Keratinocyte (primary cell): ENCODE data around the gene SRSF5. TPM values are rescaled to one million over a fixed set of nuclear protein-coding genes. Genes with fewer than 3 reads are reported as not detected.
A peak's percentile ranks its signal among the peaks of the same experiment; 100 is the strongest.

Experiments used
- DNase-seq: peaks from one replicate; pipeline ENCODE4 v3.0.0-alpha.2; 2011; ENCODE audit warnings: low read depth, missing footprints, low spot score
- FAIRE-seq: peaks from 2 replicates; lab custom pipeline; 2011; peaks lifted over from hg19 to GRCh38; lab: Jason Lieb, UNC
- H2AFZ ChIP-seq: 2 replicates; pipeline ENCODE4 v1.6.0; 2012; ENCODE audit warnings: low read length, control low read depth, inconsistent platforms; ENCODE audit not compliant: control insufficient read depth
- H3K27ac ChIP-seq: 2 replicates; pipeline ENCODE4 v1.5.1; 2011; ENCODE audit warnings: low read length; ENCODE audit not compliant: control insufficient read depth, insufficient read depth
- H3K27me3 ChIP-seq: 3 replicates; pipeline ENCODE4 v1.6.0; 2011; ENCODE audit warnings: low read length; ENCODE audit not compliant: control insufficient read depth, insufficient read depth; ENCODE audit errors: extremely low read depth
- H3K36me3 ChIP-seq, 2 experiments: 2 replicates in 1 of 2; 3 replicates in 1 of 2; pipeline ENCODE4 v1.5.1; 2011; ENCODE audit warnings: low read length in 2 of 2, mild to moderate bottlenecking in 1 of 2; ENCODE audit not compliant: control insufficient read depth in 2 of 2, insufficient read depth in 2 of 2; ENCODE audit errors: extremely low read depth in 1 of 2
- H3K4me1 ChIP-seq: 3 replicates; pipeline ENCODE4 v1.5.1; 2011; ENCODE audit warnings: low read length; ENCODE audit not compliant: control insufficient read depth, insufficient read depth; ENCODE audit errors: extremely low read depth
- H3K4me2 ChIP-seq: 3 replicates; pipeline ENCODE4 v1.6.0; 2011; ENCODE audit warnings: low read depth, low read length; ENCODE audit not compliant: control insufficient read depth, insufficient read depth; ENCODE audit errors: extremely low read depth
- H3K4me3 ChIP-seq, 3 experiments: fragments of 200-600 bp in 1 of 3; sonication (generic) in 1 of 3; 2 replicates in 2 of 3; 3 replicates in 1 of 3; pipeline ENCODE4 v1.5.1; 2011 to 2016; ENCODE audit warnings: low read length in 3 of 3, mild to moderate bottlenecking in 3 of 3, control low read depth in 2 of 3, inconsistent platforms in 1 of 3, low read depth in 1 of 3, mixed read lengths in 1 of 3, mixed run types in 1 of 3, moderate library complexity in 1 of 3; ENCODE audit not compliant: control insufficient read depth in 2 of 3, insufficient read depth in 2 of 3; ENCODE audit errors: extremely low read depth in 1 of 3
- H3K79me2 ChIP-seq: 2 replicates; pipeline ENCODE4 v1.6.0; 2012; ENCODE audit warnings: low read length; ENCODE audit not compliant: control insufficient read depth, insufficient read depth
- H3K9ac ChIP-seq: 3 replicates; pipeline ENCODE4 v1.6.0; 2011; ENCODE audit warnings: low read length; ENCODE audit not compliant: control insufficient read depth, insufficient read depth; ENCODE audit errors: extremely low read depth
- H3K9me1 ChIP-seq: 3 replicates; pipeline ENCODE4 v1.6.0; 2011; ENCODE audit warnings: low read length; ENCODE audit not compliant: control insufficient read depth, insufficient read depth; ENCODE audit errors: extremely low read depth
- H3K9me3 ChIP-seq: 2 replicates; pipeline ENCODE4 v1.5.1; 2012; ENCODE audit warnings: low read depth, low read length; ENCODE audit not compliant: control insufficient read depth
- H4K20me1 ChIP-seq: 3 replicates; pipeline ENCODE4 v1.6.0; 2011; ENCODE audit warnings: low read length; ENCODE audit not compliant: control insufficient read depth, insufficient read depth; ENCODE audit errors: extremely low read depth
- EZH2 ChIP-seq: IDR thresholded peaks from one replicate; pipeline ENCODE4 v1.6.1; 2012; ENCODE audit warnings: inconsistent platforms, mild to moderate bottlenecking, low read length, moderate library complexity
- dilution Hi-C: fragments of 300-500 bp; cut with MboI; formaldehyde crosslinking; loops from one replicate; pipeline ENCODE4 v1.7.0; 2020; ENCODE audit warnings: low sequenced_read_pairs; ENCODE audit not compliant: extremely low pct_ligation_motif_present
- polyA plus RNA-seq, 5 experiments: library from polyadenylated mRNA; depleted of rRNA in 3 of 5; stranded (reverse) in 3 of 5; stranded (forward) in 1 of 5; unstranded in 1 of 5; fragments of >200 nt; gene quantifications; 1 replicate in 1 of 5; 2 replicates in 3 of 5; 3 replicates in 1 of 5; pipeline versions ENCODE4 v1.2.1 to v1.2.3, GENCODE V29; 2011 to 2012; ENCODE audit warnings: missing spikeins in 2 of 5, low read depth in 1 of 5, low replicate concordance in 1 of 5
- TF ChIP-seq, protein P1 (sequence below), 3 experiments: IDR thresholded peaks in 1 of 3; conservative IDR thresholded peaks in 1 of 3; optimal IDR thresholded peaks in 1 of 3; 2 replicates in 2 of 3; 3 replicates in 1 of 3; pipeline versions ENCODE3 to v1.5.1; 2011; ENCODE audit warnings: low read length in 3 of 3, mild to moderate bottlenecking in 3 of 3, moderate library complexity in 2 of 3, control low read depth in 1 of 3, inconsistent platforms in 1 of 3; ENCODE audit not compliant: insufficient read depth in 2 of 3; ENCODE audit errors: extremely low read depth in 1 of 3

SRSF5 gene
- polyA plus RNA-seq, 1 donor (not counting 4 experiments of a cell fraction or from before 2014, with no cell fraction given) = 292 TPM

- dilution Hi-C loops = no loop called here
- Histone ChIP-seq H2AFZ (no peak overlapping the region), H3K9ac (peak overlapping the region; percentile 100), H3K27ac (no peak overlapping the region), H3K27me3 (no peaks in the 10 kb centered on the region), H4K20me1 (peaks cover 20% of the 10 kb centered on the region), H3K36me3 (peaks cover 27 to 55% of the 10 kb centered on the region in 2 experiments), H3K79me2 (peaks cover 40% of the 10 kb centered on the region), H3K9me1 (peaks cover 2% of the 10 kb centered on the region), H3K4me2 (peak overlapping the region; percentile 88), H3K9me3 (no peaks in the 10 kb centered on the region), H3K4me1 (peaks cover 14% of the 10 kb centered on the region), H3K4me3 (peak overlapping the region; percentile 85 to 100 (median 99))
- FAIRE-seq (no peak), DNase-seq (no peak)
- TF ChIP-seq, protein P1, sequence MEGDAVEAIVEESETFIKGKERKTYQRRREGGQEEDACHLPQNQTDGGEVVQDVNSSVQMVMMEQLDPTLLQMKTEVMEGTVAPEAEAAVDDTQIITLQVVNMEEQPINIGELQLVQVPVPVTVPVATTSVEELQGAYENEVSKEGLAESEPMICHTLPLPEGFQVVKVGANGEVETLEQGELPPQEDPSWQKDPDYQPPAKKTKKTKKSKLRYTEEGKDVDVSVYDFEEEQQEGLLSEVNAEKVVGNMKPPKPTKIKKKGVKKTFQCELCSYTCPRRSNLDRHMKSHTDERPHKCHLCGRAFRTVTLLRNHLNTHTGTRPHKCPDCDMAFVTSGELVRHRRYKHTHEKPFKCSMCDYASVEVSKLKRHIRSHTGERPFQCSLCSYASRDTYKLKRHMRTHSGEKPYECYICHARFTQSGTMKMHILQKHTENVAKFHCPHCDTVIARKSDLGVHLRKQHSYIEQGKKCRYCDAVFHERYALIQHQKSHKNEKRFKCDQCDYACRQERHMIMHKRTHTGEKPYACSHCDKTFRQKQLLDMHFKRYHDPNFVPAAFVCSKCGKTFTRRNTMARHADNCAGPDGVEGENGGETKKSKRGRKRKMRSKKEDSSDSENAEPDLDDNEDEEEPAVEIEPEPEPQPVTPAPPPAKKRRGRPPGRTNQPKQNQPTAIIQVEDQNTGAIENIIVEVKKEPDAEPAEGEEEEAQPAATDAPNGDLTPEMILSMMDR (optimal IDR thresholded peaks at IDR 0.05 in 1 of 3, IDR thresholded peaks at IDR 0.05 in 1 of 3, conservative IDR thresholded peaks at IDR 0.05 in 1 of 3; ENCODE audit: extremely low read depth in 1 of 3, insufficient read depth in 2 of 3, low read length in 3 of 3) = no peak
- TF ChIP-seq EZH2 = no peak
Observed at GRCh38 chr14:69768873-69769272, 1.9 kb downstream of the SRSF5 start.

DNA sequence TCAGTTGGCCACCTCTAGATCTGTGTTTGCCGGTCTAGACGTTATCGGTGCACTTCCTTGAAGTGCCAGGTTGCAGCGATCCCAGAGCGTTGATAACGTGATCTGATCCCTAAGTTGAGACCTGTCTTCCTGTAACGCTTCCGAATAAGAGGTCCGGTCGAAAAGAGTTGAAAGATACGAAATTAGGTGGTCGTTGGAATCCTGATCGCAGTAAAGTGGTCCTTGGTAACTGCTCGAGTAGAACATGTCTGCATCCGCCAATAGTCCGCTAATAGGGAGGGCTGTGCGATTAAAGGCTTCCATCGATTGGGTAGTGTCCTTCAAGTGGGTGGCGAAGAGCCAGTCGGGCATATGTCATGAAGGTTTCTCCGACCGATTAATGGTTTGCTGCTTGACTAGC lies 2.7 kb downstream of the SRSF5 start:
- dilution Hi-C loops = no loop called here
- Histone ChIP-seq H3K79me2 (peaks cover 40% of the 10 kb centered on the region), H3K36me3 (peaks cover 28 to 57% of the 10 kb centered on the region in 2 experiments), H3K9ac (no peak overlapping the region), H3K9me3 (no peaks in the 10 kb centered on the region), H3K4me2 (no peak overlapping the region), H3K4me3 (no peak overlapping the region), H3K27ac (no peak overlapping the region), H2AFZ (no peak overlapping the region), H3K27me3 (no peaks in the 10 kb centered on the region), H3K9me1 (peaks cover 2% of the 10 kb centered on the region), H4K20me1 (peaks cover 20% of the 10 kb centered on the region), H3K4me1 (peaks cover 14% of the 10 kb centered on the region)
- no peak for DNase-seq
- TF ChIP-seq, protein P1 (optimal IDR thresholded peaks at IDR 0.05 in 1 of 3, IDR thresholded peaks at IDR 0.05 in 1 of 3, conservative IDR thresholded peaks at IDR 0.05 in 1 of 3; ENCODE audit: extremely low read depth in 1 of 3, insufficient read depth in 2 of 3, low read length in 3 of 3) = no peak
- TF ChIP-seq EZH2 = no peak
- no peak for FAIRE-seq
